HepG2 (cell line): ENCODE results near the gene ZNF747. TPM values are rescaled to one million over a fixed set of nuclear protein-coding genes. Genes with fewer than 3 reads are reported as not detected.

Source experiments
- ATAC-seq: fragments of 200-7000 bp; cut with Tn5 transposase; 3 replicates; pipeline ENCODE4 v1.9.1; 2020; ENCODE audit warnings: mild to moderate bottlenecking, moderate library complexity
- BruUV-seq: library from RNA; stranded (reverse); fragments of 400-500 nt; replicated peaks from 2 replicates; lab custom pipeline; 2021; lab: Mats Ljungman, UMichigan
- CTCF ChIA-PET: fragments of 300-600 bp; formaldehyde crosslinking; extraction: SDS; loops from one replicate; lab custom pipeline; 2021; ENCODE audit warnings: low total read pairs, inconsistent platforms, low intra/inter-chr PET ratio; lab: Yijun Ruan, JAX
- POLR2A ChIA-PET: fragments of 350-600 bp; sonication (Branson Sonifier 250); formaldehyde crosslinking; loops from one replicate; lab custom pipeline; 2020; ENCODE audit warnings: antibody characterized with exemption, inconsistent platforms; lab: Yijun Ruan, JAX
- DNase-seq: peaks from one replicate; pipeline ENCODE4 v3.0.0-alpha.2; 2015; ENCODE audit warnings: low spot score
- FAIRE-seq: peaks from 3 replicates; lab custom pipeline; 2011; peaks lifted over from hg19 to GRCh38; lab: Jason Lieb, UNC
- H2AFZ ChIP-seq: one replicate; pipeline ENCODE4 v1.6.1; 2011; ENCODE audit warnings: low read length, inconsistent platforms
- H3K27ac ChIP-seq: fragments of 300-600 bp; 3 replicates; pipeline ENCODE4 v1.8.0; 2011; ENCODE audit warnings: mixed run types, mild to moderate bottlenecking, mixed read lengths, low read length, inconsistent platforms; ENCODE audit not compliant: insufficient read depth; ENCODE audit errors: extremely low read length
- H3K27me3 ChIP-seq, 2 experiments: fragments of 200-600 bp in 1 of 2; 2 replicates in 1 of 2; 3 replicates in 1 of 2; pipeline versions ENCODE4 v1.6.0 to v1.8.0; 2011; ENCODE audit warnings: low read length in 2 of 2, mild to moderate bottlenecking in 2 of 2, moderate library complexity in 2 of 2, inconsistent platforms in 1 of 2; ENCODE audit not compliant: insufficient read depth in 2 of 2, control insufficient read depth in 1 of 2
- H3K36me3 ChIP-seq, 2 experiments: fragments of 200-600 bp in 1 of 2; replicated peaks in 1 of 2; 2 replicates in 1 of 2; 3 replicates in 1 of 2; pipeline versions ENCODE4 v1.5.1 to v1.8.0; 2011; ENCODE audit warnings: low read length in 2 of 2, inconsistent platforms in 1 of 2; ENCODE audit not compliant: insufficient read depth in 2 of 2, control insufficient read depth in 1 of 2
- H3K4me1 ChIP-seq: 2 replicates; pipeline ENCODE4 v1.5.1; 2012; ENCODE audit warnings: low read length, inconsistent platforms; ENCODE audit not compliant: insufficient read depth
- H3K4me2 ChIP-seq: 2 replicates; pipeline ENCODE4 v1.6.0; 2011; ENCODE audit warnings: low read depth, low read length, inconsistent platforms
- H3K4me3 ChIP-seq, 3 experiments: fragments of 200-600 bp in 1 of 3; sonication (generic), shearing (Covaris generic) in 1 of 3; replicated peaks in 1 of 3; 2 replicates each; pipeline ENCODE4 v1.5.1; 2011 to 2016; ENCODE audit warnings: low read length in 3 of 3, inconsistent platforms in 2 of 3, low read depth in 2 of 3, mild to moderate bottlenecking in 2 of 3, control low read depth in 1 of 3, mixed read lengths in 1 of 3; ENCODE audit not compliant: insufficient read depth in 1 of 3
- H3K79me2 ChIP-seq: one replicate; pipeline ENCODE4 v1.6.1; 2011; ENCODE audit warnings: low read length, inconsistent platforms; ENCODE audit not compliant: insufficient read depth
- H3K9ac ChIP-seq: 2 replicates; pipeline ENCODE4 v1.6.0; 2011; ENCODE audit warnings: mild to moderate bottlenecking, low read depth, low read length, inconsistent platforms; ENCODE audit not compliant: insufficient read depth
- H3K9me3 ChIP-seq: 2 replicates; pipeline ENCODE4 v1.5.1; 2012; ENCODE audit warnings: mild to moderate bottlenecking, low read length
- H4K20me1 ChIP-seq: 2 replicates; pipeline ENCODE4 v1.6.0; 2011; ENCODE audit warnings: inconsistent platforms, mild to moderate bottlenecking, low read length, moderate library complexity; ENCODE audit not compliant: insufficient read depth
- AGO2 ChIP-seq: fragments of 200-400 bp; formaldehyde crosslinking; optimal IDR thresholded peaks from 2 replicates; pipeline ENCODE3; 2017; ENCODE audit warnings: mild to moderate bottlenecking, low read depth, low read length, moderate library complexity
- DZIP1 ChIP-seq: sonication (generic); formaldehyde crosslinking; IDR thresholded peaks from 2 replicates; pipeline ENCODE4 v1.5.0; 2020; ENCODE audit warnings: mild to moderate bottlenecking, missing genetic modification reagents
- HOXA3 ChIP-seq: sonication (generic); formaldehyde crosslinking; IDR thresholded peaks from 2 replicates; pipeline ENCODE4 v1.5.0; 2020; ENCODE audit warnings: missing genetic modification reagents
- KDM2A ChIP-seq: sonication (generic); formaldehyde crosslinking; IDR thresholded peaks from 2 replicates; pipeline ENCODE4 v1.4.0; 2020; ENCODE audit warnings: low read depth, missing genetic modification reagents, borderline replicate concordance
- KDM3A ChIP-seq: IDR thresholded peaks from 2 replicates; pipeline ENCODE4 v1.6.1; 2018; ENCODE audit warnings: low read depth, missing compliant biosample characterization
- MYPOP ChIP-seq: sonication (generic); formaldehyde crosslinking; IDR thresholded peaks from 2 replicates; pipeline ENCODE4 v1.8.1; 2023; ENCODE audit warnings: mild to moderate bottlenecking, moderate library complexity, missing genetic modification reagents
- NFE2L2 ChIP-seq: fragments of 150-350 bp; IDR thresholded peaks from 2 replicates; pipeline ENCODE4 v1.6.1; 2014; ENCODE audit warnings: low read length
- NR2C2 ChIP-seq: sonication (generic); formaldehyde crosslinking; IDR thresholded peaks from 2 replicates; pipeline ENCODE4 v1.4.0; 2020; ENCODE audit warnings: missing genetic modification reagents, mild to moderate bottlenecking, moderate library complexity, borderline replicate concordance
- NR2F2 ChIP-seq: IDR thresholded peaks from 2 replicates; pipeline ENCODE4 v1.6.1; 2012; ENCODE audit warnings: low read depth, inconsistent platforms, borderline replicate concordance
- PBX2 ChIP-seq: IDR thresholded peaks from 2 replicates; pipeline ENCODE4 v1.6.1; 2016; ENCODE audit warnings: control low read depth
- PHF21A ChIP-seq: sonication (generic); formaldehyde crosslinking; IDR thresholded peaks from 2 replicates; pipeline ENCODE4 v1.5.0; 2020; ENCODE audit warnings: mild to moderate bottlenecking, missing genetic modification reagents
- SRY ChIP-seq: sonication (generic); formaldehyde crosslinking; IDR thresholded peaks from 2 replicates; pipeline ENCODE4 v1.8.0; 2022; ENCODE audit warnings: mild to moderate bottlenecking, missing genetic modification reagents
- YY1 ChIP-seq: IDR thresholded peaks from 2 replicates; pipeline ENCODE4 v1.6.1; 2011; ENCODE audit warnings: low read length, low read depth, moderate library complexity, mild to moderate bottlenecking; ENCODE audit not compliant: insufficient read depth, insufficient replicate concordance
- ZBTB42 ChIP-seq: sonication (generic); formaldehyde crosslinking; IDR thresholded peaks from 2 replicates; pipeline ENCODE4 v1.5.0; 2020; ENCODE audit warnings: mild to moderate bottlenecking, missing genetic modification reagents
- ZFP37 ChIP-seq: sonication (generic); formaldehyde crosslinking; IDR thresholded peaks from 2 replicates; pipeline ENCODE4 v1.4.0; 2020; ENCODE audit warnings: missing genetic modification reagents, borderline replicate concordance
- ZNF468 ChIP-seq: sonication (generic); formaldehyde crosslinking; IDR thresholded peaks from 2 replicates; pipeline ENCODE4 v1.8.0; 2022; ENCODE audit warnings: mild to moderate bottlenecking, moderate library complexity, missing genetic modification reagents
- ZSCAN5A ChIP-seq: sonication (generic); formaldehyde crosslinking; IDR thresholded peaks from 2 replicates; pipeline ENCODE4 v1.8.0; 2022; ENCODE audit warnings: mild to moderate bottlenecking, missing genetic modification reagents, borderline replicate concordance
- WGBS: methylation state at CpG from one replicate; pipeline ENCODE4 v1.1.6; 2017; ENCODE audit warnings: low lambda C conversion rate; 5-methylcytosine and 5-hydroxymethylcytosine counted together
- in situ Hi-C: cut with HindIII; loops from 2 replicates; pipeline ENCODE4 v1.10.0; 2017; ENCODE audit warnings: low pct_unique_long_range_greater_than_20kb; ENCODE audit not compliant: extremely low pct_ligation_motif_present
- intact Hi-C: fragments of 100-400 bp; cut with micrococcal nuclease; formaldehyde crosslinking; loops from one replicate; pipeline ENCODE4 v1.10.0; 2022; ENCODE audit not compliant: unreplicated experiment
- polyA plus RNA-seq, 8 experiments: library from polyadenylated mRNA; depleted of rRNA in 3 of 8; stranded (reverse) in 7 of 8; unstranded in 1 of 8; fragments of >200 nt; fragmentation: Illumina TruSeq in 4 of 8; extraction: Trizol in 4 of 8; gene quantifications; 2 replicates each; pipeline versions ENCODE4 v1.2.1 to v1.2.3, GENCODE V29; 2011 to 2016; ENCODE audit warnings: low read depth in 4 of 8, missing spikeins in 1 of 8, mixed read lengths in 1 of 8; ENCODE audit not compliant: insufficient read depth in 1 of 8
- total RNA-seq, 5 experiments: library from RNA; depleted of rRNA; stranded (reverse); fragments of >200 nt; fragmentation: Illumina TruSeq; extraction: Trizol; gene quantifications; 2 replicates each; pipeline ENCODE4 v1.2.3, GENCODE V29; 2016; ENCODE audit warnings: low read depth in 1 of 5

Gene ZNF747
- total and polyA plus RNA-seq, 2 of the 13 experiments (the other 11 are each of a cell fraction or from before 2014, with no cell fraction given) = 7.2 to 10.2 TPM

GRCh38 chr16:30526137-30526822 is 8.4 kb downstream of the ZNF747 start, which contains the start of gene ZNF768:
ZNF768 (minus strand) TSS chr16:30526566; CDS start chr16:30526413, 153 bp downstream.
- CTCF ChIA-PET = interaction anchor here (1.4 kb wide), 1 partner anchor 102 kb away, joined by 4 read pairs; no protein-coding TSS in a partner anchor
- Histone ChIP-seq H4K20me1 (no peaks in the 10 kb centered on the region), H3K27ac (peak within 1 kb of the TSS; percentile 98), H3K4me2 (peak within 1 kb of the TSS; percentile 84), H3K9ac (peak within 1 kb of the TSS; percentile 97), H2AFZ (no peak within 1 kb of the TSS), H3K4me1 (peaks cover 61% of the 10 kb centered on the region), H3K4me3 (peak within 1 kb of the TSS; percentile 78 to 97 (median 87)), H3K36me3 (peaks cover 1 to 8% of the 10 kb centered on the region in 2 experiments; a peak in 1 of 5 replicates), H3K79me2 (no peaks in the 10 kb centered on the region), H3K9me3 (no peaks in the 10 kb centered on the region), H3K27me3 (no peaks in the 10 kb centered on the region; a peak in 1 of 5 replicates)
- intact Hi-C loops = loop anchor here (2.0 to 10.0 kb wide), 6 partner anchors 33 to 171 kb away; partner anchors contain the start of genes DCTPP1, FBRS, PRR14 and SRCAP
- no TSS peak for BruUV-seq
- POLR2A ChIA-PET = interaction anchor here (0.9 to 2.3 kb wide), 17 partner anchors 8 to 96 kb away, joined by 3 to 28 read pairs (median 6); partner anchors contain the start of genes DCTPP1, ZNF688, ZNF689 and ZNF747
- no peak for FAIRE-seq
- 5% methylated on average over 31 of the region's 73 CpGs for WGBS
- in situ Hi-C loops = no loop called here
- DNase-seq = peak; percentile 38
- peak; percentile 39 for ATAC-seq
- TF ChIP-seq ZSCAN5A (CRISPR knock-in tag) = no peak
- 0 out of 2 replicates have a peak, but pooled peaks have one; percentile 21 for TF ChIP-seq MYPOP (CRISPR knock-in tag)
- TF ChIP-seq ZFP37 = no peak
- TF ChIP-seq HOXA3 (CRISPR knock-in tag) = no peak; the same call in none of the 2 replicates
- TF ChIP-seq ZBTB42 = no peak
- TF ChIP-seq AGO2 = peak; percentile 75
- no peak for TF ChIP-seq PHF21A
- peak; percentile 48 for TF ChIP-seq YY1
- peak; percentile 62; the same call in 1 of the 2 replicates for TF ChIP-seq NR2C2
- TF ChIP-seq DZIP1 (CRISPR knock-in tag) = peak; percentile 55; the same call in 1 of the 2 replicates
- no peak for TF ChIP-seq NR2F2
- no peak for TF ChIP-seq PBX2
- TF ChIP-seq ZNF468 (CRISPR knock-in tag) = no peak
- TF ChIP-seq KDM3A = peak; percentile 64; the same call in 1 of the 2 replicates
- TF ChIP-seq KDM2A (CRISPR knock-in tag) = peak; percentile 10; the same call in 1 of the 2 replicates
- peak; percentile 45 for TF ChIP-seq SRY
- TF ChIP-seq NFE2L2 = no peak
